Transverse colon (tissue), 4 donors: Measurements from ENCODE around the gene FAAH2. TPM values are rescaled to one million over a fixed set of nuclear protein-coding genes. Genes with fewer than 3 reads are reported as not detected.

ENCODE experiments used
- DNase-seq: peaks from one replicate; pipeline ENCODE4 v3.0.0-alpha.2; 2019
- H3K27ac ChIP-seq, 4 donors: fragments of 200-600 bp; sonication (generic); 2 replicates each; pipeline ENCODE4 v1.5.1; 2016 to 2018; ENCODE audit warnings: inconsistent platforms in 4 of 4
- H3K27me3 ChIP-seq: fragments of 200-600 bp; sonication (generic); 2 replicates; pipeline ENCODE4 v1.5.1; 2017; ENCODE audit warnings: inconsistent platforms
- H3K36me3 ChIP-seq, 4 donors: fragments of 200-600 bp; sonication (generic); 2 replicates each; pipeline ENCODE4 v1.5.1; 2017 to 2019; ENCODE audit warnings: inconsistent platforms in 4 of 4
- H3K4me1 ChIP-seq, 4 donors: fragments of 200-600 bp; sonication (generic); 2 replicates each; pipeline ENCODE4 v1.5.1; 2017 to 2020; ENCODE audit warnings: inconsistent platforms in 4 of 4
- H3K4me3 ChIP-seq, 4 donors: fragments of 200-600 bp; sonication (generic); 1 replicate in 1 of 4; 2 replicates in 3 of 4; pipeline versions ENCODE4 v1.5.1 to v1.6.1; 2017 to 2019; ENCODE audit warnings: inconsistent platforms in 4 of 4
- H3K9me3 ChIP-seq, 2 donors: fragments of 200-600 bp; sonication (generic); 2 replicates each; pipeline ENCODE4 v1.5.1; 2017 to 2019; ENCODE audit warnings: inconsistent platforms in 2 of 2
- CTCF ChIP-seq, 5 experiments: fragments of 200-600 bp in 3 of 5; fragments of 450-650 bp in 2 of 5; sonication (generic) in 3 of 5; IDR thresholded peaks; 1 replicate in 2 of 5; 2 replicates in 3 of 5; pipeline ENCODE4 v1.5.1; 2016 to 2017; ENCODE audit warnings: antibody characterized with exemption in 5 of 5, inconsistent platforms in 3 of 5, mild to moderate bottlenecking in 2 of 5, moderate library complexity in 1 of 5
- EP300 ChIP-seq: sonication (generic); formaldehyde crosslinking; IDR thresholded peaks from one replicate; pipeline ENCODE4 v1.6.1; 2017; ENCODE audit warnings: antibody characterized with exemption, low read depth
- POLR2A ChIP-seq: fragments of 450-650 bp; IDR thresholded peaks from one replicate; pipeline ENCODE4 v1.6.1; 2016; ENCODE audit warnings: antibody characterized with exemption, mild to moderate bottlenecking, moderate library complexity
- POLR2AphosphoS5 ChIP-seq, 3 donors: sonication (generic); formaldehyde crosslinking; IDR thresholded peaks; one replicate each; pipeline ENCODE4 v1.6.1; 2016; ENCODE audit warnings: antibody characterized with exemption in 3 of 3
- WGBS, 2 donors: methylation state at CpG; one replicate each; pipeline ENCODE4 v1.1.5; 2018; ENCODE audit warnings: low coverage in 1 of 2; 5-methylcytosine and 5-hydroxymethylcytosine counted together
- in situ Hi-C, 4 donors: fragments of 200-750 bp; cut with MboI; loops; one replicate each; pipeline versions ENCODE4 v1.15.0 to v1.15.1; 2017; ENCODE audit warnings: low sequenced_read_pairs in 3 of 4, low pct_ligation_motif_present in 1 of 4, low pct_unique_long_range_greater_than_20kb in 1 of 4
- intact Hi-C: fragments of 100-400 bp; cut with DNase I; formaldehyde crosslinking; loops from one replicate; pipeline ENCODE4 v1.15.1; 2023; ENCODE audit warnings: low total_unique reads
- total RNA-seq, 4 donors: library from RNA; depleted of rRNA; stranded (reverse); fragments of >200 nt; gene quantifications; one replicate each; pipeline ENCODE4 v1.1.0, GENCODE V29; 2016

The FAAH2 gene
- 10 to 100 TPM in 3 of 4 donors, not detected in 1; 12.0 to 16.2 (median 14.5) TPM for total RNA-seq

GRCh38 chrX:57286507-57287251 is at the start of gene FAAH2:
FAAH2 (plus strand) TSS chrX:57286706; CDS start chrX:57286826, 120 bp downstream.
- WGBS, 2 donors, result 20 to 25% methylated on average over 1 to 22 of the region's 22 CpGs
- Histone ChIP-seq H3K27me3 (no peaks in the 10 kb centered on the region), H3K9me3 (no peaks in the 10 kb centered on the region), H3K27ac (peak within 1 kb of the TSS; percentile 69 to 85 (median 76)), H3K4me1 (no peaks in the 10 kb centered on the region), H3K36me3 (no peaks in the 10 kb centered on the region), H3K4me3 (peak within 1 kb of the TSS; percentile 14 to 47 (median 24))
- TF ChIP-seq EP300, result no peak
- peak in 1 of 3 donors; percentile 63 for TF ChIP-seq POLR2AphosphoS5 (IDR thresholded peaks at IDR 0.05)
- TF ChIP-seq POLR2A, result peak; percentile 30
- peak in 2 of 5 experiments; percentile 17 to 39 for TF ChIP-seq CTCF (IDR thresholded peaks at IDR 0.05)
- intact Hi-C loops, result no loop called here
- in situ Hi-C loops, result no loop called here
- peak; percentile 79 for DNase-seq

GRCh38 chrX:57241967-57242366 is 44.5 kb upstream of the FAAH2 start:
- no peak overlapping the region for H3K4me3 ChIP-seq
- 67% methylated on average over 7 of the region's 7 CpGs; no CpG with 5 or more reads in 1 of the 2 donors for WGBS, 2 donors
- in situ Hi-C loops (no loop called here), intact Hi-C loops (no loop called here)
- H3K4me1 ChIP-seq, result no peaks in the 10 kb centered on the region
- H3K27ac ChIP-seq, result no peak overlapping the region
- H3K9me3 ChIP-seq, result no peaks in the 10 kb centered on the region
- H3K27me3 ChIP-seq, result no peaks in the 10 kb centered on the region
- DNase-seq, result no peak
- TF ChIP-seq CTCF (IDR thresholded peaks at IDR 0.05) (no peak), EP300 (no peak), POLR2A (no peak), POLR2AphosphoS5 (IDR thresholded peaks at IDR 0.05) (no peak)
- no peaks in the 10 kb centered on the region for H3K36me3 ChIP-seq

GRCh38 chrX:57251965-57252364 is 34.5 kb upstream of the FAAH2 start:
- no peak overlapping the region for H3K27ac ChIP-seq
- TF ChIP-seq POLR2AphosphoS5 (IDR thresholded peaks at IDR 0.05), result no peak
- TF ChIP-seq EP300, result no peak
- TF ChIP-seq CTCF (IDR thresholded peaks at IDR 0.05), result no peak
- TF ChIP-seq POLR2A, result no peak
- in situ Hi-C loops (no loop called here), intact Hi-C loops (no loop called here)
- no peaks in the 10 kb centered on the region for H3K36me3 ChIP-seq
- WGBS, 2 donors, result 88% methylated on average over 6 of the region's 6 CpGs; no CpG with 5 or more reads in 1 of the 2 donors
- no peaks in the 10 kb centered on the region for H3K4me1 ChIP-seq
- DNase-seq, result no peak
- no peaks in the 10 kb centered on the region for H3K27me3 ChIP-seq
- H3K4me3 ChIP-seq, result no peak overlapping the region
- no peaks in the 10 kb centered on the region for H3K9me3 ChIP-seq

GRCh38 chrX:57265126-57265525 is 21.4 kb upstream of the FAAH2 start:
- Histone ChIP-seq H3K9me3 (no peaks in the 10 kb centered on the region), H3K27ac (no peak overlapping the region), H3K4me1 (no peaks in the 10 kb centered on the region), H3K4me3 (no peak overlapping the region), H3K27me3 (no peaks in the 10 kb centered on the region), H3K36me3 (no peaks in the 10 kb centered on the region)
- in situ Hi-C loops, result no loop called here
- DNase-seq, result no peak
- TF ChIP-seq POLR2A, result no peak
- TF ChIP-seq POLR2AphosphoS5 (IDR thresholded peaks at IDR 0.05), result no peak
- no peak for TF ChIP-seq CTCF (IDR thresholded peaks at IDR 0.05)
- TF ChIP-seq EP300, result no peak
- intact Hi-C loops, result no loop called here
- whole genome bisulfite sequencing, 2 donors, result 62% methylated on average over 4 of the region's 4 CpGs; no CpG with 5 or more reads in 1 of the 2 donors
